ENCODE measurements around the gene KLHL30.

Gene KLHL30

GRCh38 chr2:238132463-238133450 is 5.7 kb upstream of the KLHL30 start:
- DNase-seq (ENCODE audit: low read depth in 2 of 2): no peak

GRCh38 chr2:238133499-238134392 is 4.7 kb upstream of the KLHL30 start:
- no peak for DNase-seq (ENCODE audit: low read depth in 2 of 2)

GRCh38 chr2:238134393-238134785 is 4.1 kb upstream of the KLHL30 start:
- DNase-seq (ENCODE audit: low read depth in 2 of 2): no peak

GRCh38 chr2:238135601-238136150 is 2.8 kb upstream of the KLHL30 start:
- DNase-seq (ENCODE audit: low read depth in 2 of 2): no peak

GRCh38 chr2:238136820-238137537 is 1.5 kb upstream of the KLHL30 start:
- DNase-seq (ENCODE audit: low read depth in 2 of 2): no peak

- no peak for DNase-seq (ENCODE audit: low read depth in 2 of 2)
Observed at GRCh38 chr2:238137885-238138284, 583 bp upstream of the KLHL30 start.

GRCh38 chr2:238139196-238140039 is 950 bp downstream of the KLHL30 start:
- peak; percentile 19 to 40 for DNase-seq (ENCODE audit: low read depth in 2 of 2)

GRCh38 chr2:238140040-238140439 is 1.6 kb downstream of the KLHL30 start:
- DNase-seq (ENCODE audit: low read depth in 2 of 2): no peak

- no peak for DNase-seq (ENCODE audit: low read depth in 2 of 2)
Observed at GRCh38 chr2:238140721-238141540, 2.5 kb downstream of the KLHL30 start.

GRCh38 chr2:238141541-238142318 is 3.3 kb downstream of the KLHL30 start:
- DNase-seq (ENCODE audit: low read depth in 2 of 2): no peak

- DNase-seq (ENCODE audit: low read depth in 2 of 2): no peak
Observed at GRCh38 chr2:238142382-238143205, 4.1 kb downstream of the KLHL30 start.

- DNase-seq (ENCODE audit: low read depth in 2 of 2): no peak
Observed at GRCh38 chr2:238143239-238143951, 4.9 kb downstream of the KLHL30 start.

GRCh38 chr2:238144262-238144661 is 5.8 kb downstream of the KLHL30 start:
- DNase-seq (ENCODE audit: low read depth in 2 of 2): no peak

- no peak for DNase-seq (ENCODE audit: low read depth in 2 of 2)
Observed at GRCh38 chr2:238145046-238145445, 6.6 kb downstream of the KLHL30 start.

- DNase-seq (ENCODE audit: low read depth in 2 of 2): no peak
Observed at GRCh38 chr2:238145851-238146250, 7.4 kb downstream of the KLHL30 start.

GRCh38 chr2:238146884-238147544 is 8.5 kb downstream of the KLHL30 start:
- DNase-seq (ENCODE audit: low read depth in 2 of 2): no peak

- no peak for DNase-seq (ENCODE audit: low read depth in 2 of 2)
Observed at GRCh38 chr2:238148981-238149380, 10.5 kb downstream of the KLHL30 start.

All from stimulated activated CD4-positive, alpha-beta T cell treated with anti-CD3 and anti-CD28 coated beads, Interleukin-4, amount 100 ng/mL, for 48 hours (primary cell).